LoVo (cell line): ENCODE measurements around the gene SSX4B.
"Not testable (repeated sequence)": the region's sequence is repeated elsewhere in the genome, so short reads cannot be mapped to it uniquely, and the experiment has no call there.

Source experiments
- DNase-seq: peaks from one replicate; pipeline ENCODE4 v3.0.0-alpha.2; 2016; ENCODE audit warnings: low spot score

The SSX4B gene

GRCh38 chrX:48411860-48412259 lies at the start of gene SSX4B:
SSX4B (minus strand) TSS chrX:48411960; CDS start chrX:48411372, 588 bp downstream.
- DNase-seq: not testable (repeated sequence)

- DNase-seq: no peak
These were observed 48.8 kb upstream of the SSX4B start for GRCh38 chrX:48460606-48461005.

- DNase-seq: no peak
These were observed 48.3 kb upstream of the SSX4B start for GRCh38 chrX:48460031-48460430.

GRCh38 chrX:48459483-48459882 lies 47.7 kb upstream of the SSX4B start:
- DNase-seq: no peak

GRCh38 chrX:48458711-48459110 lies 47.0 kb upstream of the SSX4B start:
- no peak for DNase-seq

- DNase-seq: no peak
These were observed 45.0 kb upstream of the SSX4B start for GRCh38 chrX:48456628-48457331.

- DNase-seq: no peak
These were observed 39.9 kb upstream of the SSX4B start for GRCh38 chrX:48451708-48452107.

- DNase-seq: no peak
These were observed 38.3 kb upstream of the SSX4B start for GRCh38 chrX:48450076-48450475.

- not testable (repeated sequence) for DNase-seq
These were observed 35.4 kb upstream of the SSX4B start for GRCh38 chrX:48447201-48447600.

- DNase-seq: not testable (repeated sequence)
These were observed 22.0 kb upstream of the SSX4B start for GRCh38 chrX:48433713-48434112.

GRCh38 chrX:48430166-48430565 lies 18.4 kb upstream of the SSX4B start:
- not testable (repeated sequence) for DNase-seq

GRCh38 chrX:48429606-48430005 lies 17.8 kb upstream of the SSX4B start:
- not testable (repeated sequence) for DNase-seq

GRCh38 chrX:48427027-48427716 lies 15.4 kb upstream of the SSX4B start:
- DNase-seq: not testable (repeated sequence)

- DNase-seq: not testable (repeated sequence)
These were observed 13.9 kb downstream of the SSX4B start for GRCh38 chrX:48397825-48398224.

GRCh38 chrX:48396931-48397330 lies 14.8 kb downstream of the SSX4B start:
- not testable (repeated sequence) for DNase-seq

- not testable (repeated sequence) for DNase-seq
These were observed 28.5 kb downstream of the SSX4B start, which contains the start of gene SSX4 for GRCh38 chrX:48383239-48383638. SSX4 (plus strand) TSS chrX:48383539; CDS start chrX:48384054, 515 bp downstream.

- not testable (repeated sequence) for DNase-seq
These were observed 41.4 kb downstream of the SSX4B start for GRCh38 chrX:48370408-48370807.

GRCh38 chrX:48367717-48368408 lies 43.9 kb downstream of the SSX4B start:
- DNase-seq: not testable (repeated sequence)

- DNase-seq: not testable (repeated sequence)
These were observed 52.5 kb downstream of the SSX4B start for GRCh38 chrX:48359281-48359680.

- no peak for DNase-seq
These were observed 54.1 kb downstream of the SSX4B start for GRCh38 chrX:48357681-48358080.

- DNase-seq: not testable (repeated sequence)
These were observed 55.3 kb downstream of the SSX4B start, which contains the start of gene SSX3 for GRCh38 chrX:48356315-48357094. SSX3 (minus strand) TSS chrX:48356703; CDS start chrX:48355249, 1,454 bp downstream.
